PC-9 (cell line): ENCODE measurements around the gene C11orf21. TPM values are rescaled to one million over a fixed set of nuclear protein-coding genes. Genes with fewer than 3 reads are reported as not detected.

Experiments
- BruUV-seq: library from RNA; stranded (reverse); fragments of 400-500 nt; replicated peaks from 2 replicates; lab custom pipeline; 2021; lab: Mats Ljungman, UMichigan
- CTCF ChIA-PET: fragments of 300-600 bp; sonication (Branson Sonifier 250); formaldehyde crosslinking; loops from one replicate; lab custom pipeline; 2022; ENCODE audit warnings: antibody characterized with exemption; lab: Charles Lee
- POLR2A ChIA-PET: fragments of 300-600 bp; sonication (Branson Sonifier 250); formaldehyde crosslinking; loops from one replicate; lab custom pipeline; 2022; ENCODE audit warnings: antibody characterized with exemption; ENCODE audit not compliant: unreplicated experiment; lab: Charles Lee
- DNase-seq, 2 experiments: peaks; one replicate each; pipeline versions ENCODE4 v3.0.0 to v3.0.0-alpha.2; 2015 to 2022; ENCODE audit warnings: mixed read lengths in 1 of 2
- H2AFZ ChIP-seq: fragments of 200-600 bp; sonication (generic); 2 replicates; pipeline ENCODE4 v1.8.1; 2017; ENCODE audit warnings: antibody characterized with exemption
- H3F3A ChIP-seq: fragments of 200-600 bp; sonication (generic); 2 replicates; pipeline ENCODE4 v1.8.1; 2017; ENCODE audit warnings: antibody characterized with exemption, mild to moderate bottlenecking, low read depth; ENCODE audit not compliant: insufficient read depth
- H3K27ac ChIP-seq: fragments of 200-600 bp; sonication (generic); 2 replicates; pipeline ENCODE4 v1.6.1; 2016; ENCODE audit warnings: mixed run types
- H3K27me3 ChIP-seq: fragments of 200-600 bp; sonication (generic); 2 replicates; pipeline ENCODE4 v1.6.1; 2016; ENCODE audit warnings: low read depth, mixed run types; ENCODE audit not compliant: insufficient read depth
- H3K36me3 ChIP-seq: fragments of 200-600 bp; sonication (generic); 2 replicates; pipeline ENCODE4 v1.6.1; 2016; ENCODE audit warnings: low read depth, mixed run types
- H3K4me1 ChIP-seq: fragments of 200-600 bp; sonication (generic); replicated peaks from 2 replicates; pipeline ENCODE4 v1.6.1; 2016; ENCODE audit warnings: mixed run types; ENCODE audit not compliant: insufficient read depth
- H3K4me2 ChIP-seq: fragments of 200-600 bp; sonication (generic); 2 replicates; pipeline ENCODE4 v1.6.1; 2017; ENCODE audit warnings: mixed run types
- H3K4me3 ChIP-seq: fragments of 200-600 bp; sonication (generic); 2 replicates; pipeline ENCODE4 v1.6.1; 2016; ENCODE audit warnings: mixed run types
- H3K79me2 ChIP-seq: fragments of 200-600 bp; sonication (generic); 2 replicates; pipeline ENCODE4 v1.6.1; 2017; ENCODE audit warnings: low read depth, mixed run types
- H3K9me2 ChIP-seq: fragments of 200-600 bp; sonication (generic); 2 replicates; pipeline ENCODE4 v1.8.1; 2017; ENCODE audit warnings: mild to moderate bottlenecking; ENCODE audit not compliant: insufficient read depth
- H3K9me3 ChIP-seq: fragments of 200-600 bp; sonication (generic); 2 replicates; pipeline ENCODE4 v1.8.1; 2016; ENCODE audit warnings: low read depth; ENCODE audit not compliant: insufficient read depth
- H4K20me1 ChIP-seq: fragments of 200-600 bp; sonication (generic); 2 replicates; pipeline ENCODE4 v1.8.1; 2017; ENCODE audit not compliant: insufficient read depth
- CTCF ChIP-seq: fragments of 200-600 bp; sonication (generic); conservative IDR thresholded peaks from 2 replicates; pipeline ENCODE4 v1.6.1; 2017; ENCODE audit warnings: mixed run types, antibody characterized with exemption, mild to moderate bottlenecking, moderate library complexity
- EZH2 ChIP-seq: fragments of 200-600 bp; sonication (generic); IDR thresholded peaks from 2 replicates; pipeline ENCODE4 v1.8.0; 2017; ENCODE audit warnings: antibody characterized with exemption, low read depth
- intact Hi-C: fragments of 100-400 bp; cut with micrococcal nuclease; formaldehyde crosslinking; loops from one replicate; pipeline ENCODE4 v1.10.0; 2022; ENCODE audit not compliant: unreplicated experiment
- total RNA-seq: library from RNA; stranded (reverse); gene quantifications from 2 replicates; pipeline ENCODE4 v1.2.3, GENCODE V29; 2021

Gene C11orf21
- total RNA-seq, 1 experiment from 2014 or later: not detected

DNA sequence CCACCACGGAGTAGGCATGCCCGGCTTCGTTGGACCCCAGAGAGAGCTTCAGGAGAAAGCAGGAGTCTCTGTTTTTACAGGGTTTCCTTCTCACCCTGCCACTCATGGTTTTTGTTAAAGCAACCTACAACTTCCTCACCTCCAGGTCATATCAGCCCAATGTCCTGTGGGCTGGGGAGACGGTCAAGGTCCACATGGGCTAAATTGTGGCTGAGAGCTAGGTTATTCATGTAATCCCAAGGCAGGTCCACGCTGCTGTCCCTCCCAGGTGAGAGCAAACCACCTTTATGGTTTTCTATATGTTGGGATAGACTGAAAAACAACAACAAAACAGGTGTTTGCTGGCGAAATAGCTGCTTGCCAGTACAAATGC is 19.6 kb upstream of the C11orf21 start:
- TF ChIP-seq CTCF (no peak), EZH2 (no peak)

DNA sequence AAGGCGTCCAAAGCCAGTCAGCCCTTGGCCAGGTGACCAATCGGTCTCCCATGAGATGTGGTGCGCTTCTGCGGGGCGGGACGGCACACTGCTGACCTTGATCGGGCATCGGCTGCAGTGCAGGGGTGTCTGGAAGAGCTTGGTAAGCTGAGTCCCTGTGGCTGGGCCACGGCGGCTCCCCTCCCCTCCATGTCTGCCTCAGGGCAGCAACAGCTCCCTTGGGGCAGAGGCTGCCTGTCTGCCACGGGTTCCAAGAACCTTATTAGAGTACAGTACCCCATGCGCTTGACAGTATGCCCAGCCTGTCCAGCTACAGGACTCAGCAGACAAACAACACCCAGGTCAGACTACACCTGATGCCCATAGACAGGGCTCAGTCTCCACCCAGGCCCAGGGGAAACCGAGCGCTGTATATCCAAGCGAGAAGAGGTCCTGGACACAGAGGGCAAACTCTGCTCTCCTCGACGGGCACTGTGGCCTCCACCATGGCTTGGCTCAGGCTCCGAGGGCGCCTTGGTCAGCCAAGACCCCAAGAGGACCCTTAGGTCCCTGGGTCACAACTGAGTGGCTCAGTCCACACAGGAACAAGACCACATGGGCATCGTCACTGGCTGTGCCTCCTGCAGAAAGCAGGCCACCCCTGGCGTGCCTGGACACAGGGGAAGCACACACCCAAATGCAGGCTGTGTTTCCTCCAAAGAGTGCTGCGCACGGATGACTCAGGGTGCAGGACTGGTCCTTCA is 19.0 kb upstream of the C11orf21 start:
- POLR2A ChIA-PET: no interaction called here
- CTCF ChIA-PET: no interaction called here
- DNase-seq: no peak
- Histone ChIP-seq H3K27ac (no peak overlapping the region), H3F3A (no peaks in the 10 kb centered on the region), H3K4me2 (no peak overlapping the region), H2AFZ (no peak overlapping the region), H3K9me3 (no peaks in the 10 kb centered on the region), H3K79me2 (no peaks in the 10 kb centered on the region), H3K4me1 (no peaks in the 10 kb centered on the region), H3K27me3 (0 out of 2 replicates have a peak, but pooled peaks cover 5% of the 10 kb centered on the region), H3K4me3 (no peak overlapping the region), H3K36me3 (no peaks in the 10 kb centered on the region), H3K9me2 (no peaks in the 10 kb centered on the region), H4K20me1 (no peaks in the 10 kb centered on the region)
- TF ChIP-seq EZH2 (no peak), CTCF (no peak)
- intact Hi-C loops: no loop called here
- BruUV-seq: no TSS peak

More for the DNA sequence above, 19.6 kb upstream of the C11orf21 start:
- H3K4me1 ChIP-seq: no peaks in the 10 kb centered on the region
- no peaks in the 10 kb centered on the region for H3K9me3 ChIP-seq
- no peaks in the 10 kb centered on the region for H4K20me1 ChIP-seq
- no peak overlapping the region for H3K27ac ChIP-seq
- peaks cover 4% of the 10 kb centered on the region; the same call in 1 of the 2 replicates for H3F3A ChIP-seq
- DNase-seq: no peak
- H3K36me3 ChIP-seq: no peaks in the 10 kb centered on the region
- no peaks in the 10 kb centered on the region for H3K9me2 ChIP-seq
- no peak overlapping the region for H3K4me2 ChIP-seq
- H3K4me3 ChIP-seq: no peak overlapping the region
- CTCF ChIA-PET: no interaction called here
- no TSS peak for BruUV-seq
- H3K79me2 ChIP-seq: no peaks in the 10 kb centered on the region
- H3K27me3 ChIP-seq: 0 out of 2 replicates have a peak, but pooled peaks cover 5% of the 10 kb centered on the region
- POLR2A ChIA-PET: no interaction called here
- no peak overlapping the region for H2AFZ ChIP-seq
- intact Hi-C loops: no loop called here

GRCh38 chr11:2319791-2320472 is 18.2 kb upstream of the C11orf21 start:
- BruUV-seq: no TSS peak
- no peaks in the 10 kb centered on the region for H3K36me3 ChIP-seq
- POLR2A ChIA-PET: no interaction called here
- CTCF ChIA-PET: no interaction called here
- no peak overlapping the region for H3K4me2 ChIP-seq
- H3K9me2 ChIP-seq: no peaks in the 10 kb centered on the region
- 0 out of 2 replicates have a peak, but pooled peaks cover 5% of the 10 kb centered on the region for H3K27me3 ChIP-seq
- no peaks in the 10 kb centered on the region for H3F3A ChIP-seq
- no peak for DNase-seq
- H2AFZ ChIP-seq: no peak overlapping the region
- H3K9me3 ChIP-seq: no peaks in the 10 kb centered on the region
- H3K4me3 ChIP-seq: no peak overlapping the region
- no peaks in the 10 kb centered on the region for H3K4me1 ChIP-seq
- TF ChIP-seq EZH2 (no peak), CTCF (no peak)
- no peaks in the 10 kb centered on the region for H4K20me1 ChIP-seq
- intact Hi-C loops: no loop called here
- H3K27ac ChIP-seq: no peak overlapping the region
- no peaks in the 10 kb centered on the region for H3K79me2 ChIP-seq
